GM21576 (cell line): ENCODE results near the gene LCN2.
"Not testable (repeated sequence)": the region's sequence is repeated elsewhere in the genome, so short reads cannot be mapped to it uniquely, and the experiment has no call there.

Source experiments
- ATAC-seq: cut with Tn5 transposase; IDR thresholded peaks from one replicate; pipeline ENCODE4 v1.9.1; 2021; ENCODE audit warnings: mild to moderate bottlenecking, moderate library complexity; ENCODE audit not compliant: unreplicated experiment

The LCN2 gene

GRCh38 chr9:128127568-128127989 is 21.7 kb upstream of the LCN2 start, which contains the start of gene PTGES2:
Gene PTGES2 (minus strand): TSS chr9:128127729. CDS start chr9:128127717, 12 bp downstream.
- peak; percentile 42 for ATAC-seq

DNA sequence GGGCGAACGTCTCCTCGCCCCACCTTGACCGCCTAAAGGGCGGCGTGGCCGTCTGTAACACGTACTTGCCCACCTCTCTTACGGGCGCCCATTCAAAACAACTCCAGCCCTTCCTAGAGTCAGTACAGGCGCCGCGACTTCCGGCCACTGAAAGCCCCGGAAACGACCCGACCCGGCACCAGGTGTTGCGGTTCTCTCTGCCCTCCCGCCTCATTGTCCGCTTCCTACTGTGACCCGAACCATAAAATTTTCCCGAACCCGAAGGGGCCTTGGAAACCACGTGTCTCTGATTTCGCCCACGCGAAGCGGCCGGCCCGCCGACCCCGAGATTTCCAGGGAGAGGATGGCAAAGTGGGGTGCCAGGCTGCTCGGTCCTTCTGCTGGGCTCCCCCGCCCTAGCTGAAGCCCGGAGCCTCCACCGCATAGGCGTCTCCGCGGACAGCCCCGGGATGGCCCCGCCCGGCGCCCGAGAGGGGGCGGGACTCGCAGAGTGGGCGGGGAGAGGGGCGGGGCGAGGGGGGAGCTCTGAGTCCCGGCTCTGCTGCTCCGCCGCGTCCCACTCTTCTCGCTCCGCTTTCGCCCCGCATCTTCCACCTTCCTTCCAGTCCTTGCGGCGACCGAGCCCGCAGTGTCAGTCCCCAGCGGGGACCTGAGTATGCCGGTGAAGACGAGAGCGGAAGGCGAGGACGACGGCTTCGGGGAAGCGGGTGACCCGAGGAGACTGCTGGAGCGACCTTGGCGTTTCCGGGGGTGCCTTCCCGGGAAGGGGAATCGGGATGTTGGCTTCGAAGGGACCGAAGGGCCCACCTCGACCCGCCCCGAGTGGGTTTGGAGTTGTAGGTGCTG is 21.0 kb upstream of the LCN2 start:
- ATAC-seq: peak; percentile 60

- no peak for ATAC-seq
Observed at GRCh38 chr9:128128836-128129590, 20.2 kb upstream of the LCN2 start.

GRCh38 chr9:128129976-128130590 is 19.2 kb upstream of the LCN2 start:
- ATAC-seq: not testable (repeated sequence)

DNA sequence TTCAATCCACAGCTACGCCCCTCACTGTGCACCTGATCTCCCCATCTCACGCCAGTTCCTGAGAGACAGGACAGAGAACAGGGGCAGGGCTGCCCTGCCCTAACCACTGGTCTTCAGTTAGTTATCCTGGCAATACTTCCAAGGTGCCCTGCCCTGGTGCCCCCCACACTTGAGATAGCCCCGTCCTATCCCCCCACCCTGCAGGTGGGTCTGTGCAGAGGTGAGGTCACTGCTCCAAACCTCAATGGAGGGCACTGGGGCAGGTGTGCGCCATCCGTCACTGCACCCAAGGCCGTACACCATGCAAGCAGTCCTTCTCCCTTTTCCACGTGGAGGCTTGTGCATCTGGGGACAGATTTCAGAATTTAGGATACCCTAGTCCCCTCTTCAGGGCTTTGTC is 18.6 kb upstream of the LCN2 start:
- not testable (repeated sequence) for ATAC-seq

DNA sequence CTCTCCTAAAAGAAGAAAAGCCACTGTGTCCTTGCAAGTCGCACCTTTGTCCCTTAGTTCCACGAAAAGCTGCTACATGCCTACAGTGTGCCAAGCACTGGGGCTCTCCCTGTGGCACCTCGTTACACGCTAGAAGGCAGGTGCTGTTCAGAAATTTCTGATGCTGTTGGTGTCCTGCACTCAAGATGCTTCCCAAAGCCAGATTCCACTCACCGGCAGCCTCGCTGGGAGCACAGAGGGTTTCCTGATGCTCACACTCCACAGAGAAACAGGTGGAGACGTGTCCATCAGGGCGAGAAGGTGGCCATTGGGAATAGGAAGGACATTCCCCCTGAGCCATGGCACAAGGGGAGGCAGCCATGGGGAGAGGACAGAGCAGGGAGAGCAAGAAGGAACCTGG is 17.9 kb upstream of the LCN2 start:
- not testable (repeated sequence) for ATAC-seq

DNA sequence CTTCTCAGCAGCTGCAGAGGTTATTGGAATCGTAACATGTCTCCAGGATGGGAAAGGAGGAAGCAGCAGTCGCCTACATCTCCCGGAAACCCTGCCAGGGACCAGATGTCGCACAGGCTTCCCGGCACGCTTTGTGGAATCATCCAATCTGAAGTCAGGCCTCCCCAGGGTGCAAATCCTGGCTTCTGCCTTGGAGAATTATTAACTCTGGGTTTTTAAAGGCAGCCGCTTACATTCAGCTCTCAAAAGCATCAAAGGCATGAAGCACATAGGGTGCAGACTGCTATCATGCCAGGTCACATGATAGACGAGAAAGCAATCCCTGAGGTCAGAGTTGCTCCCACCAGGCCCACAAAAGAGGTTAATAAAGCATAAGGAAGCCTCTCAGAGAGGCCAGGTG is 17.1 kb upstream of the LCN2 start:
- ATAC-seq: not testable (repeated sequence)

DNA sequence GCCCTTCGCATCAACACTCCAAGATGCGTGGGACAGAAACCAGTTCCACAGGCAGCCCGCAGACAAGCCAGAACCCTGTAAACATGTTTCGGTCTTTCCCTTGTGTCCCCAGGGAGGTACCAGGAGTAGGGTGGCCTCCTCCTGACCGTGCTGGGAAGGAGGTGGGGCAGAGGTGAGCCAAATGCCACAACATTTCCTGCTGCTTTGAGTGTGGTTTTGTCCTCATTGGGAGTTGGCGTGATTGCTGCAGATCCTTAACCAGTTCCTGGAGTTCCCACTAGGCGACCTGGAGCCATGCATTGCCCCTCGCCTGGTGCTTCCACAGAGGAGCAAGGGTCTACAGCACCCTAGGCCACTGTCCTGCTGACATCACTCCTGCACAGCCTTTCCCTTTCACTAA is 13.7 kb upstream of the LCN2 start:
- ATAC-seq: not testable (repeated sequence)

GRCh38 chr9:128136816-128137793 is 12.1 kb upstream of the LCN2 start:
- ATAC-seq: no peak

DNA sequence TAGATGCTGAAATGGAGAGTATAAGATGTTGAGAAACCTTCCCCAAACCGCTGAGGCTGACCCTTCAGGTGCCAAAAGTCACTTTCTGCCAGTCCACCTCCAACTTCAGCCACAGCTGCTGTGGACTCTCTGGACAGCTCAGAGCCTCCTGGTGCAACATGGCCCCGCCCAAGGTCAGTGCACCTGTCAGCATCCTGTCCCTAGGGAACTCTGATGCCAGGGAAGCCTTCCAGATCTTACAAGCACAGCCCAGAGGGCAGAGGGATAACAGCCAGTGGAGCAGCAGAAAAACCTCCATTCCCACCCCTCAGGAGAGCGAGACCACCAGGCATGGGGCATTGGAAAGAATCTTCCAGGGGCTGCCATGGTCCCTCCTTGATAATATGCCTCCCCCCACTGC is 11.3 kb upstream of the LCN2 start:
- ATAC-seq: no peak

GRCh38 chr9:128139621-128140020 is 9.6 kb upstream of the LCN2 start:
- ATAC-seq: no peak

DNA sequence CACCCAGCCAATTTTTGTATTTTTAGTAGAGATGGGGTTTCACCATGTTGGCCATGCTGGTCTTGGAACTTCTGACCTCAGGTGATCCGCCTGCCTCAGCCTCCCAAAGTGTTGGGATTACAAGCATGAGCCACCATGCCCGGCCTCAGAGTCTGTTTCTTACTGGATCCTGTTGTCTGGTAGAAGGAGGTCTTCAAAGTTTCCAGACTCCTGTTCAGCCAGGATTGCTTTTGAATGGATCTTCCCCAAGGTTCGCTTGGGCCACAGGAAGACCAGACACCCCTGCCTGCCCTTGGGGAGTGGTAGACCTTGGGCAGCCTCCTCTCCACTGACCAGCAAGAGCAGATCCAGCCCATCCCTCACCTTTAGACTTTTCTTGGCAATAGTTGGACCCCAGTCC is 7.6 kb upstream of the LCN2 start:
- no peak for ATAC-seq

GRCh38 chr9:128142061-128142460 is 7.2 kb upstream of the LCN2 start:
- no peak for ATAC-seq

DNA sequence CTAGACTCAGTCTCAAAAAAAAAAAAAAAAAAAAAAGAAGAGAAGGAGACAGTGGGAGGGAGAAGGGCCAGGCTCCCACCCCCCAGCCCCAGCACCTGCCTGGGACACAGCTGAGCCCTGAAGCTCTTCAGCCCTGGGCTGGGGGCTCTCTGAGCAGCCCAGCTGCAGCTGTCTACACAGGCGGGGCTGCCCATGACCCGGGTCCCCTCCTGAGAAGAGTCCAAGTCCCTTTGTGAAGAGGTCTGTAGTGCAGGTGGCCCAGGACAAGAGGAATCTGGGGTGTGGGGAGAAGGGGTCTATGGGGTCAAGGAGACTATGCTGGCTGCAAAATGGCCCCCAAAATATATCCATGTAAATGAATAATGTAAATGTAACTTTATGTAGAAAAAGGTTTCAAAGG is 6.7 kb upstream of the LCN2 start:
- no peak for ATAC-seq

DNA sequence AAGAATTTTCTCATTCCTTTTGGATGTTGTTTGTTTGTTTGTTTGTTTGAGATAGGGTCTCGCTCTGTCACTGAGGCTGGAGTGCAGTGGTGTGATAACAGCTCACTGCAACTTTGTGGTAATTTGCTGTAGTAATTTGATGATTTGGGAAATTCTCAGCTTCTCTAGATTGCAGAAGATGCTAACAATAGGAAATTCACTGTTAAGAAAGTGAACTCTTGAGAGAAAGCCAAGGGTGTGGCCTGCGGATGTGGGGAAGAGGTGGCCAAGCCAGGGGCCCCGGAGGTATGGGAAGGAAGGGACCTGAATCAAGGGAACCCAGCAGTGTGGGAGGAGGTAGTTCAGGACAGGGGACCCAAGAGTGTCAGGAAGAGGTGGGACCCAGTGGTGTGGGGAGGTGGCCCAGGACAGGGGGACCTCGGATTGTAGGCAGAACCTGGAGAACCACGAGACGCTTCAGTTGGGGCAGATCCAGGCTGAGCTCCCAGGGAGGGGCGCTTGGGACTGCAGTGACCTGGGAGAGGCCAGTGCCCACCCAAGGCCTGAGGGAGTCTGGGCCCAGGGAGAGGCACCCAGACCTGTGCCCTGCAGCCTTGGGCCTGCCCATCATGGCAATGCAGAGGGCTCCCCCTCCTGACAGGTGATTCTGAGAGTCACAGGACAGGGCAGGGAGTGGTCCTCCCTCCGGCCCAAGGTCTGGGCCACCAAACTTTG is 5.6 kb upstream of the LCN2 start:
- no peak for ATAC-seq

- no peak for ATAC-seq
Observed at GRCh38 chr9:128144239-128145181, 4.7 kb upstream of the LCN2 start.

GRCh38 chr9:128145536-128145935 is 3.7 kb upstream of the LCN2 start:
- ATAC-seq: no peak

- ATAC-seq: no peak
Observed at GRCh38 chr9:128145951-128146351, 3.3 kb upstream of the LCN2 start.
